Fibroblast of skin of back (primary cell): ENCODE data around the gene MARK3.
A peak's percentile ranks its signal among the peaks of the same experiment; 100 is the strongest.

Experiments
- DNase-seq: peaks from one replicate; pipeline ENCODE4 v3.0.0-alpha.2; 2013

MARK3 gene

DNA sequence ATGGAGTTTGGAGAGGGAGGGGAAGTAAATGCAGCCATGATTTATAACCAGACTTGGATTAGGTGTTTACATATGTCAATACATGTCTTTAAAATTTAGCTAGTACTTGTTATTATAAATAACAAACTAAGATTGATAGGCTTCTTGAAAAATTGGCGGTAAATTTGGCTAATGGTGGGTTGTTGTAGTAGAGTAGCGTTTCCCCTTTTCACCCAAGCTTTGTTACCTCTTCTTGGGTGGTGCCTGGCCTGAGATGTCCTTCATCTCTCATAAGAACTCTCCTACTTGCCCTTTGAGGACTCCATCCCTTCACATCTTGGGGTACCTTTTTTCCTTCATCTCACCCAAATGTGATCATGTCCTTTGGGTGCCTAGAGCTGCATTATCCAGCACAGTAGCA, 11.2 kb downstream of the MARK3 start:
- no peak for DNase-seq

DNA sequence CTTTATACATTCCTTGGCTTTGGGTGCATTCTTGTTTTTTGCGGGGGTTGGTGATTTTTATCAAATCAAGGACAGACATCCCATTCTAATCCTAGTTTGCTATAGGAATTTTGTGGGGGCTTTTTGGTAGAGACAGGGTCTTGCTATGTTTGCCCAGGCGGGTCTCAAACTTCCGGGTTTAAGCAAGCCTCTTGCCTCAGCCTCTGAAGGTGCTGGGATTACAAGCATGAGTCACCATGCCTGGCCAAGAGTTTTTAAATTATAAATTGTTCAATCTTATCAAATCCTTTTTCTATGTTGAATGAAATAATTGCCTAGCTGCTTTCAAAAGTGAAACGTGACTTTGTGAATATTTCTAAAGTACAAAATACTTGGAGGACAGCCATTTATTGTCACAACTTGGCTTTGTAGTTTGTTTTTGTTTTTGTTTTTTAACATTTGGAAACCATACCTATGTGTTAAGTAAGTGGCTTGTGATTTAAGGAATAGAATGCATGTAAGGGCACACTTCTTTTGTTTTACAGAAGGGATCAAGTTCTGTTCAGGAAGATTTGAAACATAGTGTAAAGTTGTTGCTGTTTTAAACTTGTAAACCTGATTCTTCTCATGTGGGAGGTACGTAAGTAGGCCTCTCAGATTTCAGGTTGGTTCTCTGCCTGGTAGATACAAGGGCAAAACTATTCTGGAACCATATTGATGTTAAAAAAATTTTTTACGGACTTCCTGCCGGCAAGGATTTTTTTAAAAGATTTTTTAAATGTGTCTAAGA, 13.4 kb downstream of the MARK3 start:
- peak; percentile 37 for DNase-seq

GRCh38 chr14:103400537-103400936, 15.3 kb downstream of the MARK3 start:
- no peak for DNase-seq

DNA sequence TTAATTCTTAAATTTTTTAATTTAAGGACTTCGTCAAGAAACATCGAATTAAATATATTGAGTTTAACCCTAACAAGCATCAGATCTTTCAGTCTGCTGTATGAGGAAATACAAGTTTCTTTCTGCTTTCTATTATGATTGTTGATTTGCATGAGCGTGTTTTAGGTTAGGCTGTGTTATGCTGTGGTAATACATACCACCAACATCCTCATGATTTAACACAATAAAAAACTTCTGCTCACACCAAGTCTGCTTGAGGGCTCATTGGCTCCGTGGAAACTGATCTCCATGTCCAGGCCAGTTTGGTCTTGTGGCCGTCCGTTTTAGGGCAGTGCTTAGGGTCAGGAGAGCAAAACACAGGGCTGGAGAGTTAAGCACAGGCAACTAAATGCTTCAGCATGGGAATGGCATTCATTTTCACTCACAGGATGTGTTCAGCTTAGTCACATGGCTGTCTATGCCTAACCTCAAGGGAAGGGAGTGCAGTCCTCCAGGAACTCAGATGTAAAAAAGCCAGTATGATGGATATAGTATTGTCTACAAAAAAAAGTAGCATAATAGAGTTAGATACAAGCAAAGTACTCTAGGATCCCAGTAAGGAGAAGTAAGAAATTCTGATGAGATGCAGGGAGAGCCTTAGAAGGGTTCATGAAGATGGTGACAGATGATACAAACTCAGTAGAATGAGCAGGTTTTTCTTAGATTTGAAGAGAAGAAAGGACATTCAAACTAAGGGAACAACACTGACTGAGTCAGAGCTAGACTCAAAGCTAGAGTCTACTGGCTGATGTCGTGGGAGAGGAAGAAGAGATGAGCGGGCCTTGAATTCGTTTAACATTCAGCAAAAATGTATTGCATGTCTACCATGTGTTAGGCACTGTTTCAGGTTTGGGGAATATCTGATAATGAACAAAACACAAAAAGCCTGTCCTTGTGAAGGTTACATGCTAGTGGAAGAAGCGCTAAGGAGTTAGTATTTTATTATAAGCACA, 16.3 kb downstream of the MARK3 start:
- DNase-seq, result peak; percentile 85

DNA sequence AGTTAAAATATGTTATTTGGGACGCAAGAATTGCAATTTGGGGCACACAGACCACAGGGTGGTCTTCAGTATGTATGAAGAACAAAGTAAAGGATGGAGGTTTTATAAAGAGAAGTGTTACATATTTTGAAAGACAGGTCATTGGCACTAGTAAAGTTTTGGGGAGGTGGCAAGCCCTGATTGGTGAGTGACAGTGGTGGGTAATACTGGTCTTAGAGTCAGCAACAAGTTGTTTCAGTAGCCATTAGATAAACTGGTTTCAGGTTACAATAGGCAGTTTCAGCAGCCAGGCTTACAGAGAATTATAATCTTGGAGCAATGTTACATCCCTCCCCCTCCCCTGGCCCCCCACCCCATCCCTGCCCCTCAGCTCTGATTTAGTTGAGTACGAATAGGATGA, 17.5 kb downstream of the MARK3 start:
- DNase-seq, result peak; percentile 63

GRCh38 chr14:103404032-103404918, 19.1 kb downstream of the MARK3 start:
- no peak for DNase-seq

DNA sequence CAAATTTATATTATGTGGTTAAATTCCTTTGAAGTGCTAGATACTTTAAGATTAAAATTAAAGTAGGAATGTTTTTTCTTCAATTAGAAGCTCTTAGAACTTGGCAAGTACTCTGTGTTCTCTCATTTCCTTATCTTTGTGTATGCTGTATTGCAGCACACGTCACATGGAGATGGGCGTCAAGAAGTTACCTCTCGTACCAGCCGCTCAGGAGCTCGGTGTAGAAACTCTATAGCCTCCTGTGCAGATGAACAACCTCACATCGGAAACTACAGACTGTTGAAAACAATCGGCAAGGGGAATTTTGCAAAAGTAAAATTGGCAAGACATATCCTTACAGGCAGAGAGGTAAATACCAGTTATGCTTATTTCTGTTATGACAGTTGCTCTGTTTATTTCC, 19.7 kb downstream of the MARK3 start:
- DNase-seq, result no peak

DNA sequence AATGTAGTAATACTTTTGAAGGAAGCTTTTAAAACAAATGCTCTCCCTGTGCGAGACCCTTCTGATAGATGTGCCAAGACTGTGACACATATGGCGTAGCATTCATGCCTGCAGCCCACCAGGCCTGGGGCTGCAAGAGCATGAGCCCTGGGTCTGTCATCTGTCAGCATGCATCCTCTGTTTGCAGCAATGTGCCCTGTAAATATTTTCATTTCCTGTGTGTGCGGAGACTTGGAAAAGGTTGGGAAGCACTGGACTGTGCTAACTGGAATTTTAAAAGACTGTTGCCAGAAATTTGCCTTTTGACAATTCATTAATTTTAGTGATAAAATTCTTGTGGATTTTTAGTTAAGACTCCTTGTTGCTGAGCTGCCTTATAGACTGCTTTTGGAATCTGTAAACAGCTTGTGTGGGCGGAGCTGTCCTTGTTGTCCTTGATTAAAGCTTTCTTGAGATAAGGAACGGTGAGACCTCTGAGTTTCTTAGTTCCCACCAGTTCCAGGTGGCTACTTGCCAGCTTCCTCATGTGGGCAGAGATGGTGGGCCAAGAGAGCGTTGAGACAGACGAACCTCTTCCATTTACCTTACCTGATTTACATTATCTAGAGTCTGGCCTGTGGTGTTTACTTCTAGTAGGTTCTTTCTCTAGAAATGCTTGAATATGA, 23.4 kb downstream of the MARK3 start:
- DNase-seq, result no peak

GRCh38 chr14:103416916-103417315, 31.7 kb downstream of the MARK3 start:
- DNase-seq, result no peak

GRCh38 chr14:103418481-103418818, 33.2 kb downstream of the MARK3 start:
- DNase-seq, result peak; percentile 70

DNA sequence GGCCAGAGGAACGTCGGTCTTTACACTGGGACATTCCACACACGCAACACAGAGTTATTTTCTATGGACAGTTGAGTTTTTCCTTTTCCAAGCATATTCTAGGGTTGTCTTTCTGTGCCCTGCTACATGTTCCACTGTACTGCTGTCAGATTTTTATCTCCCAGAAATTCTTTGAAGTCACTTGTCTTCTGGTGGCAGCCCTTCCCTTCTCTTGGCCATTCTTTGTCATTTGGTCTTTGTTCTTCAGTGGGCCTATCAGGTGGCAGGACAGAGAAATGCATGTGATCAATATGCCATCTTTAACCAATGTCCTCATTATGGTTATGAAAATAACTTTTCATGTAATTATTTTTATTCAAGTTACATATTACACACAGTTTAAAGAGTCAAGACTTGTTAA, 36.3 kb downstream of the MARK3 start:
- DNase-seq, result no peak

DNA sequence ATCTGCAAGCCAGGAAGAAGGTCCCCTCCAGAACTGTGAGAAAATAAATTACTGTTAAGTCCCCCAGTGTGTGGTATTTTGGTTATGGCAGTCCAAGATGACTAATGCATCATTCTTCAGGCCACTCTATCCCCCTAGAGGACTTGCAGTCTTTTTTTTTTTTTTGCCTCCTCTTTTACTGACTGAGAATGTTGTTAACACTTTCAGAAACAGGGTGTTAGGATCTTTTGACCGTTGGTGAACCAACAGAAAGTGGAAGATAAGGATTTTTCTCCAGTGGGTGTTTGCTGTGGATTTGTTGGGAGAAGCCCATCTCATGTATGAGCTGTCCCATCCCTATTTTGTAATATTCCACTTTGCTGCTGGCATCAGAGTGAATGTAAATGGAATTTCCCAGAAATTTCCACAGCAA, 37.8 kb downstream of the MARK3 start:
- peak; percentile 92 for DNase-seq

DNA sequence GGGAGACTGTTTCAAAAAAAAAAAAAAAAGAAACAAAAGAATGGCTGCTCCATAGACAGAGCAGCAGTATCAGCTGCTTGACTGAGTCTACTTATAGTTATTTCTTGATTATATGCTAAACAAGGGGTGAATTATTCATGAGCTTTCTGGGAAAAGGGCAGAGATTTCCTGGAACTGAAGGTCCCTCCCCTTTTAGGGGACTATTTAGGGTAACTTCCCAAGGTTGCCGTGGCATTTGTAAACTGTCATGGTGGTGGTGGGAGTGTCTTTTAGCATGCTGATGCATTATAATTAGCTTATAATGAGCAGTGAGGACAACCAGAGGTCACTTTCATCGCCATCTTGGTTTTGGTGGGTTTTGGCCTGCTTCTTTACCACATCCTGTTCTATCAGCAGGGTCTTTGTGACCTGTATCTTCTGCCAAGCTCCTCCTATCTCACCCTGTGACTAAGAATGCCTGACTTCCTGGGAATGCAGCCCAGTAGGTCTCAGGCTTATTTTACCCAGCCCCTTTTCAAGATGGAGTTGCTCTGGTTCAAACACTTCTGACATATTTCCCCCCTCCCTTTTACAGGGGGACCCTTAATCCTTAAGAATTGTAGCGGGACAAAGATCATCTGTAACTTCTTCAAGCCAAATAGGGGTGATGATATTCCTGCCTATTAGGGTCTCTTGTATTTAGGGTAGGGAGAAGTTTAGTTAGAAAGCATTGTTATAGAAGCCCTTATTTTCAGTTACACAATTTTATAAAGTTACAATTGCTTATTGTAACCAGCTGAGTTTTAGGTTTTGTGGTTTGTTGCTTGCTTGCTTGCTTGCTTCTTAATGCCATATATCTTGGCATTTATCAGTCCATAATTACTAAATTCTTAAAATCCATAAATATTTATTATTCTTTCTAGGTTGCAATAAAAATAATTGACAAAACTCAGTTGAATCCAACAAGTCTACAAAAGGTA, 42.5 kb downstream of the MARK3 start:
- peak; percentile 84 for DNase-seq

GRCh38 chr14:103428723-103429556, 43.7 kb downstream of the MARK3 start:
- DNase-seq, result no peak

DNA sequence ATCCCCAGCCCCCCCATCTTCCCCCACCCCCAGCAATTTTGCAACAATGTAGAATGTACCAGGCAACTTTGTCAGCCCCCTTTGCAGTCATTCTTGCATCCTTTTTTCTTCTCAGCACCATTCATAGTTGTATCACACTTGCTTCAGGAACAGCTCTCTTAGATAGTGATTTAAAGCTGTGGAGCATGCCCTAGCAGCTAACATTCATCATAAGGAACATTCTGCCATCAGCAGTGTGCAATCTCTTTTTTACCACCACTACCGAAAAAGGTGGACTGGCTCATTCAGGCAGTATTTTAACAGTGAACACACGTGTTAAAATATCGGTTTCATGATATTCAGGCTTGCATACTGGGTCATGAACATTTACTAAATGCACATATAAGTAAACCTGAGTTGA, 45.1 kb downstream of the MARK3 start:
- no peak for DNase-seq

GRCh38 chr14:103432627-103433026, 47.4 kb downstream of the MARK3 start:
- no peak for DNase-seq

DNA sequence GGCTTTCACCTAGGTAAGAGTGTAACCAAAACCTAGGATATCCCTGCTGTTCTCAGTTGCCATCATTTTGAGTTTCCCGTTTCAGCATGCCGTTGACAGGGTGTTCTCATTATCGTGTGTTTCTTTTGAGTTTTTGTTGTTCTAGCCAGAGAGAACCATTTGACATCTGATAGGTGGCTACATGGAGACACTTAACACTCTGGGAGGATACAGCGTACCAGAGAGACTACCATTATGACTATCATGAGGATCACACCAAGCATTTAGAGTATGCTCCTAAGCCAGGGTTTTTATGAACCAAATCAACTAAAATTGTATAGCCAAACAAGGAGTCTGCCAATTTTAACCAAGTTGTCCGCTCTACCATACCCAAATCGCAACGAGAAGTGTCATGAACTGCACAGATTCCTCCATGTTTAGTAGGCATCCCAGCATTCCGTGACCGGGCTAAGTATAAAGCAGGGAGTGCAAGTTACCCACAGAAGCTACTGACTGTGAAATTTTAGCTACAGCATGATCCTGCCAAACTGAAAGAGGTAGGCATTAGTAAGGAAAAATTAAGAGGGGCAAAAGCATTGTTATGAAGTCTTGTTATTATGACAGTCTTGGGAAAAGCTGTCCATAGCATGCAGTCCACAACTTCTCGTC, 48.8 kb downstream of the MARK3 start:
- DNase-seq, result no peak

- DNase-seq, result peak; percentile 8
Measured at GRCh38 chr14:103434868-103435442, 49.7 kb downstream of the MARK3 start.

- peak; percentile 49 for DNase-seq
Measured at GRCh38 chr14:103436533-103436932, 51.3 kb downstream of the MARK3 start.
